Fibroblast of mammary gland (primary cell): ENCODE results near the gene DNASE1L3.

Experiments
- DNase-seq: peaks from one replicate; pipeline ENCODE4 v3.0.0-alpha.2; 2010; ENCODE audit warnings: low read depth
- H3K4me3 ChIP-seq: 2 replicates; pipeline ENCODE4 v1.5.1; 2011; ENCODE audit warnings: low read depth, mild to moderate bottlenecking, low read length, moderate library complexity; ENCODE audit not compliant: control insufficient read depth
- TF ChIP-seq, protein P1 (sequence below): conservative IDR thresholded peaks from 2 replicates; pipeline ENCODE4 v1.5.1; 2011; ENCODE audit warnings: low read depth, low read length, inconsistent platforms; ENCODE audit not compliant: control insufficient read depth, insufficient read depth

DNASE1L3 gene

DNA sequence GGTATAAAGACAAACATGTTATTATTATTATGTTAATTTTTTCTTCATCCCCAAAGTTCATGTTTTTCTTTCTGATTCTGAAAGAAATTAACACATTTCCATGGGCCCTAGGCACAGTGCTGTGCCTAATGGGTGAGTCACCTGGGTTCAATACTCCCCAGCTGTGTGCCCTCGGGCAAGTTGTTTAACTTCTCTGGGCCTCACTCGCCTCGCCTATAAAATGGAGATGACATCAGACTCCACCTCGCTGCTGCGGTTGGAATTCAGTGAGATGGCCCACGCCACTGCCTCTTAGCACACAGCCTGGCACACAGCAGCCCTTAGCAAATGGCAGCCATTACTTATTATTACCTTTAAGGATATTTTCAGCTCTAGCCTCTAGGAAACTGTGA is 22.6 kb downstream of the DNASE1L3 start:
- no peak overlapping the region for H3K4me3 ChIP-seq
- TF ChIP-seq, protein P1, sequence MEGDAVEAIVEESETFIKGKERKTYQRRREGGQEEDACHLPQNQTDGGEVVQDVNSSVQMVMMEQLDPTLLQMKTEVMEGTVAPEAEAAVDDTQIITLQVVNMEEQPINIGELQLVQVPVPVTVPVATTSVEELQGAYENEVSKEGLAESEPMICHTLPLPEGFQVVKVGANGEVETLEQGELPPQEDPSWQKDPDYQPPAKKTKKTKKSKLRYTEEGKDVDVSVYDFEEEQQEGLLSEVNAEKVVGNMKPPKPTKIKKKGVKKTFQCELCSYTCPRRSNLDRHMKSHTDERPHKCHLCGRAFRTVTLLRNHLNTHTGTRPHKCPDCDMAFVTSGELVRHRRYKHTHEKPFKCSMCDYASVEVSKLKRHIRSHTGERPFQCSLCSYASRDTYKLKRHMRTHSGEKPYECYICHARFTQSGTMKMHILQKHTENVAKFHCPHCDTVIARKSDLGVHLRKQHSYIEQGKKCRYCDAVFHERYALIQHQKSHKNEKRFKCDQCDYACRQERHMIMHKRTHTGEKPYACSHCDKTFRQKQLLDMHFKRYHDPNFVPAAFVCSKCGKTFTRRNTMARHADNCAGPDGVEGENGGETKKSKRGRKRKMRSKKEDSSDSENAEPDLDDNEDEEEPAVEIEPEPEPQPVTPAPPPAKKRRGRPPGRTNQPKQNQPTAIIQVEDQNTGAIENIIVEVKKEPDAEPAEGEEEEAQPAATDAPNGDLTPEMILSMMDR, result no peak
- no peak for DNase-seq

DNA sequence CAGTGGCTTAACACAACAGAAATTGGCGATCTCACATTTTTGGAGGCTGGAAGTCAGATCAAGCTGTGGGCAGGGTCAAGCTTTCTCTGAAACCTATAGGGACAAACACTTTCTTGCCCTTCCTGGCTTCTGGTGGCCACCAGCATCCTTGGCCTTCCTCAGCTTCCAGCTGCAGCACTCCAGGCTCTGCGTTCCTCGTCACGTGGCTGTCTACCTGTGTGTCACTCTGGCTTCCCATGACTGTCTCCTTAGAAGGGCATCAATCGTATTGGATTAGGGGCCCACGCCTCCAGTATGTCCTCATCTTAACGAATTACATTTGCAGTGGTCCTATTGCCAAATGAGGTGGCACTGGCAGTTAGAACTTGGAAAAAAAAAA is 25.8 kb downstream of the DNASE1L3 start:
- no peak overlapping the region for H3K4me3 ChIP-seq
- TF ChIP-seq, protein P1, result no peak
- no peak for DNase-seq

DNA sequence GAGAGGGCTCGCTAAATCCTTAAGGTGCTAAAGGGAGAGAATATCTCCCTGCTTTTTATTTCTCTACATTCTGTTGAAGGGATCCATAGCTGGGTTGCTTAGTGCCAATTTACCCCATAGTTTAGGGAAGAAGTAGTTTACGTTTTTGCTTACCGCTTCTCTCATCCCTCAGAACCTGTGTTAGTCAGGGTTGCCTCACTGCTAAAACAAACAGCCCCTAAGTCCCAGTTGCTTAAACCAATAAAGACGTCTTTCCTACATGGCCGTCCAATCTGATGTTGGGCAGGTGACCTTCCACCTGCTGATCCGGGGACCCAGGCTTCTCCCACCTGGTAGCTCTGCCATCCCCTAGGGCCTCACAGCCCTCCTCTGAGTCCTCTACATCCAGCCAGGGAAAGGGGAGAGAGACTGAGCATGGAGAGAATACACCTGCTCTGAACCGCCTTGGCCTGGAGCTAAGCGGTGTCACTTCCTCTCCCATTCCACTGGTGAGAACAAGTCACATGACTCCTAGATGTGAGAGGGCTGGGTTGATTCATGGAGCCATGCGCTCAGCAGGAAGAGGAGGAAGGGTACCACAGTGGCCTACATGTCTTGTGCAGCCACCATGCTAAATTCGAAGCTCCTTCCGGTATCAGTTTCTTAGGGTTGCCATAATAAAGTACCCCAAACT is 26.3 kb downstream of the DNASE1L3 start:
- TF ChIP-seq, protein P1, result no peak
- no peak overlapping the region for H3K4me3 ChIP-seq

DNA sequence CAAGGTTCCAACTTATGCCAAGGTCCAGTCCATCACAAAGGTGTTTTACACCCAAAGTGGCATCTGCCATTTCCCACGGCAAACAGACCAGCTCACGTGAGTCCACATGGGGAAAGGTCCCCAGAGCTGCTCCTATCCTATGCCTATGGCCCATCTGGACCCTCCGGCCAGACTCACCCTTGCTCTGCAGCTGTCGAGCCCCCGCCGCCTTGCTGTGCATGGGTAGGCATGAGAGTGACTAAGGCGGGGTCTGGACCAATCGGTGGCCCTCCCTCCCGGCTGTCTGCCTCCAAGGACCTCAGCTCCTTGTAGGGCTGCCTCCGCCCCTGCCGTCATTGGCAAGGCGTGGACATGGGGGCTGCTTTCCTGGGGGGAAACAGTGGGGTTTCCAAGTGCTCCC is 26.9 kb downstream of the DNASE1L3 start:
- TF ChIP-seq, protein P1, result no peak
- no peak for DNase-seq
- H3K4me3 ChIP-seq, result no peak overlapping the region

More for the DNA sequence above, 26.3 kb downstream of the DNASE1L3 start:
- DNase-seq, result no peak

DNA sequence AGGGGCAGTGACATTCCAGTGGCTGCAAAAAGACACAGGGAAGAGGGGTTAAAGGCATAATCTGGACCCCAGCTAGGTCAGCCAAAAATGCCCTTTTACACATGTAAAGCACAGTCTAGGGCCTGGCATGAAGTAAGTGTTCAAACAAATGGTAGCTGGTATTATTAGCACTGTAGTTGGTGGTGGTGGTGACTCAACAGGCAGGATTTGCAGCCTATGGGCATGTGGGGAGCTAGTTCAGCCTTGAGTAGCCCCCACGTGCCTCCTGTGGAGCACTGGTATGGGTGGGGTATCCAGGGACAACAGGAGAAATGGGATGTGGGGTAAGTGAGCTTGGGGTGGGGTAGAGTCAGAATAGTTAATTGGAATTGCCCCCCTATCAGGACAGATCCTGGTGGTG is 27.6 kb downstream of the DNASE1L3 start:
- TF ChIP-seq, protein P1, result no peak
- no peak for DNase-seq
- no peak overlapping the region for H3K4me3 ChIP-seq

DNA sequence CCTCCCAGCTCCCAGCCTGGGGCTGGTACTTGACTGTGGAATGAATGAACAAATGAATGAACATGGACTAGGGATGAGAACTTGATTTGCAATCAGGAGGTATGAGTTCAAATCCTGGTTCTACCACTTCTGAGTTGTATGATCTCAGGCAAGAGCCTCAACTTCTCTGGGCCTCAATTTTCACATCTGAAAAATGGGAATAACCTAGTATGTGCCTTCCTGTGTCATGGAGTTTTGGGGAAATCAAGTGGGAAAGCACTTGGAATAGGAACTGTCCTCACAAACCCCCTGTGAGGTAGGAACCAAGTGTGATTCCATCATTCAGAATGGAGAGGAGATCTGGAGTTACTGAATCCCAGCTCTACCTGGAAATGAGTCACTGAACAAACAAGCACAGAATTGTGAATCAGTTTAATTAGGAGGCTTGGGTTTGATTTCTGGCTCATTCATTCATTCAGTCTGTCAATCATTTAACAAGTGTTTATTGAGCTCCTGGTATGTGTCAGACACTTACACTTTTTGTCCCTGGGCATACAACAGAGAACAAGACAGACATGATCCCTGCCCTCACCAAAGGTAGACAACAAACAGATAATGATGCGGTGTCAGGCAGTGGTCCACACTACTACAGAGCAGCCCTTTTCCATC is 29.7 kb downstream of the DNASE1L3 start:
- no peak for DNase-seq
- TF ChIP-seq, protein P1, result no peak
- no peak overlapping the region for H3K4me3 ChIP-seq
